Right cardiac atrium (tissue), 5 donors: ENCODE measurements around the gene TMEM163. TPM values are rescaled to one million over a fixed set of nuclear protein-coding genes. Genes with fewer than 3 reads are reported as not detected.

ENCODE experiments used
- ATAC-seq, 2 donors: fragments of 200-7000 bp; cut with Tn5 transposase; one replicate each; pipeline versions ENCODE4 v1.8.0 to v1.9.1; 2020; ENCODE audit warnings: moderate library complexity in 2 of 2, mild to moderate bottlenecking in 1 of 2
- DNase-seq, 3 donors: peaks; one replicate each; pipeline ENCODE4 v3.0.0-alpha.2; 2020
- H3K27ac ChIP-seq: one replicate; pipeline ENCODE4 v1.5.1; 2013; ENCODE audit warnings: mild to moderate bottlenecking, low read length, control low read depth, moderate library complexity
- H3K27me3 ChIP-seq: one replicate; pipeline ENCODE4 v1.6.1; 2013; ENCODE audit not compliant: control insufficient read depth, insufficient read depth
- H3K4me1 ChIP-seq: one replicate; pipeline ENCODE4 v1.6.1; 2013; ENCODE audit warnings: low read length; ENCODE audit not compliant: control insufficient read depth, insufficient read depth
- H3K4me3 ChIP-seq: one replicate; pipeline ENCODE4 v1.5.1; 2013; ENCODE audit warnings: low read length, control low read depth
- H3K9me3 ChIP-seq: one replicate; pipeline ENCODE4 v1.6.1; 2013; ENCODE audit warnings: low read length; ENCODE audit not compliant: control insufficient read depth
- WGBS: extraction: QIAGEN DNeasy Blood & Tissue Kit; methylation state at CpG from one replicate; pipeline ENCODE4 v1.1.7; 2013; 5-methylcytosine and 5-hydroxymethylcytosine counted together
- intact Hi-C, 4 donors: fragments of 100-400 bp; cut with DNase I; formaldehyde crosslinking; loops; one replicate each; pipeline versions ENCODE4 v1.11.0 to v1.14.0; 2022 to 2023
- polyA plus RNA-seq: library from polyadenylated mRNA; stranded (reverse); fragments of 200-250 nt; gene quantifications from one replicate; pipeline ENCODE4 v1.2.3, GENCODE V29; 2013
- total RNA-seq, 4 donors: library from RNA; stranded (reverse); fragmentation: NEBNext Ultra II Directional; extraction: Animal tissue kit (Norgen Biotek cat#: 25700); gene quantifications; one replicate each; pipeline ENCODE4 v1.2.1, GENCODE V29; 2021
- donor health status: healthy with polysubstance abuse.
- donor health status: DM: no; HTN: yes; CAD: no.
- donor health status: DM: no; HTN: no; CAD: no.
- donor health status: DM: no; HTN: yes; CAD: no; lungs with severe emphysema.
- donor health status: DM: yes; HTN: yes; CAD: no.

The TMEM163 gene
- total and polyA plus RNA-seq, 5 donors: 3.3 to 7.1 (median 4.9) TPM

DNA sequence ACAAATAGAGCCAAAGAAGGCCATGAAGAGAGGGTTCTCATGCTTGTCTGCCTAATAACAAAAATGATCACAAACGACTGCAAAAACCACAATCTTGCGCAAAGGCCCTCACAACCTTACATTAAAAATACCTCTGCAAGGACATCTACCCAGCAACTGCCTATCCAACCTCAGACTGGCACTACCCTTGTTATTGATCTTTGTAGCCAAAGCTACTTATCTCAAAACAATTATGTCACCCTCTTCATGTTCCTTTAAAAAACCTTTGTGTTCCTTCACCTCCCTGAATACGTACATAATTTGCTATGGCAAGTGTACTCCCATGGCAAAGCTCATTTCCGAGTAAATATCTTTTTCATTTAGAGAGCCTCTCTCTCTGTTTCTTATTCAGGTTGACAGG lies 44.1 kb downstream of the TMEM163 start:
- WGBS: 73% methylated on average over 4 of the region's 4 CpGs
- intact Hi-C loops: no loop called here
- H3K27me3 ChIP-seq: no peaks in the 10 kb centered on the region
- no peak overlapping the region for H3K27ac ChIP-seq
- ATAC-seq (no peak), DNase-seq (no peak)
- H3K4me3 ChIP-seq: no peak overlapping the region
- H3K4me1 ChIP-seq: peaks cover 5% of the 10 kb centered on the region
- no peaks in the 10 kb centered on the region for H3K9me3 ChIP-seq

- no peak overlapping the region for H3K4me3 ChIP-seq
- ATAC-seq (no peak), DNase-seq (no peak)
- H3K27me3 ChIP-seq: no peaks in the 10 kb centered on the region
- H3K4me1 ChIP-seq: peaks cover 3% of the 10 kb centered on the region
- WGBS: 0% methylated on average over 1 of the region's 1 CpG
- no peaks in the 10 kb centered on the region for H3K9me3 ChIP-seq
- intact Hi-C loops: no loop called here
- no peak overlapping the region for H3K27ac ChIP-seq
Observed at GRCh38 chr2:134671513-134671912, 47.3 kb downstream of the TMEM163 start.

- no peaks in the 10 kb centered on the region for H3K9me3 ChIP-seq
- no peaks in the 10 kb centered on the region for H3K27me3 ChIP-seq
- WGBS: 43% methylated on average over 4 of the region's 4 CpGs
- DNase-seq (peak; percentile 31 to 72 (median 66)), ATAC-seq (peak; percentile 66 to 72)
- no peak overlapping the region for H3K27ac ChIP-seq
- intact Hi-C loops: no loop called here
- no peak overlapping the region for H3K4me3 ChIP-seq
- H3K4me1 ChIP-seq: peaks cover 3% of the 10 kb centered on the region
Observed at GRCh38 chr2:134670955-134671354, 47.8 kb downstream of the TMEM163 start.

GRCh38 chr2:134669731-134670669 lies 48.8 kb downstream of the TMEM163 start:
- ATAC-seq: no peak
- H3K9me3 ChIP-seq: no peaks in the 10 kb centered on the region
- H3K4me1 ChIP-seq: peaks cover 3% of the 10 kb centered on the region
- H3K27me3 ChIP-seq: no peaks in the 10 kb centered on the region
- no peak for DNase-seq
- 75% methylated on average over 12 of the region's 12 CpGs for WGBS
- intact Hi-C loops: no loop called here
- H3K4me3 ChIP-seq: no peak overlapping the region
- no peak overlapping the region for H3K27ac ChIP-seq

DNA sequence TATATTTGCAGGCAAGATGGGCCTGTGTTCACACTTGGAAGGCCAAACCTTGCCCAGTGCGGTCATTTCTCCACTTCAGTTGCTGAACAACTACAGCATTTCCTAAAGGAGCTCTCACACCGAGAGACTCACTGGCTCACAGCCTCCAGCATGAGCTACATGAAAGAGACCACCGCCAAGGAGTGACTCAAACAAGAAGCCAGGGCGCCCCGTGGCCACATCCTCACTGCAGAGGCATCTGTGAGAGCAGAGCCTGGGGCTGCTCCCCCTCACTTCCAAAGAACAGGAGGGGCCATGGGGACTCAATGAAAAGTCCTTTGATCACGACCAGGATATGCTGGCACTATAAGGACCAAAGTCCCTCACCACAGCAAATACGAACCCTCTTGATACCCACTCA lies 50.0 kb downstream of the TMEM163 start:
- Histone ChIP-seq H3K9me3 (no peaks in the 10 kb centered on the region), H3K4me1 (peaks cover 3% of the 10 kb centered on the region), H3K27me3 (no peaks in the 10 kb centered on the region), H3K4me3 (no peak overlapping the region), H3K27ac (no peak overlapping the region)
- WGBS: 78% methylated on average over 7 of the region's 7 CpGs
- intact Hi-C loops: no loop called here
- no peak for DNase-seq
- no peak for ATAC-seq

GRCh38 chr2:134667541-134667940 lies 51.3 kb downstream of the TMEM163 start:
- Histone ChIP-seq H3K9me3 (no peaks in the 10 kb centered on the region), H3K27ac (no peak overlapping the region), H3K27me3 (no peaks in the 10 kb centered on the region), H3K4me3 (no peak overlapping the region), H3K4me1 (peaks cover 3% of the 10 kb centered on the region)
- intact Hi-C loops: no loop called here
- DNase-seq: no peak
- 89% methylated on average over 2 of the region's 2 CpGs for WGBS
- no peak for ATAC-seq

DNA sequence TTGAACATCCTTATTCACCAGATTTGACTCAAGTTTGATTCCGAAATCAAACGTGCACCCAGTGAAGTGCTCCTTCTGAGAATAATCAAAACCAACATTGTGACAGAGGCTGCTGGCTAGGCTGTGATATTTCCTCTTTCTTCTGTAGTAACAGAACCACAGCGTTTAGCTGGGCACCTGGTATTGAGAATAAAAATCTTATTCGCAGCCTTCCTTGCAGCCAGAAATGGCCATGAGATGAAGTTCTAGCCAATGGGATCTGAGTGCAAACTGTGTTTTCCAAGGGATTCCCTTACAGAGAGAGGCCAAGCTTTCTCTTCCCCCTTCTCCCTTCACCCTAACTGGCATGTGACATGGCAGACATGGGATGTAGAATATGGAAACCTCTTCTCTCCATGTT lies 51.7 kb downstream of the TMEM163 start:
- H3K27me3 ChIP-seq: no peaks in the 10 kb centered on the region
- no peak overlapping the region for H3K4me3 ChIP-seq
- ATAC-seq: no peak
- 87% methylated on average over 4 of the region's 4 CpGs for WGBS
- H3K9me3 ChIP-seq: no peaks in the 10 kb centered on the region
- intact Hi-C loops: no loop called here
- DNase-seq: no peak
- no peak overlapping the region for H3K27ac ChIP-seq
- peaks cover 3% of the 10 kb centered on the region for H3K4me1 ChIP-seq

GRCh38 chr2:134665727-134666506 lies 52.9 kb downstream of the TMEM163 start:
- intact Hi-C loops: no loop called here
- H3K4me1 ChIP-seq: peaks cover 2% of the 10 kb centered on the region
- DNase-seq (no peak), ATAC-seq (no peak)
- H3K27ac ChIP-seq: no peak overlapping the region
- H3K4me3 ChIP-seq: no peak overlapping the region
- WGBS: 80% methylated on average over 7 of the region's 7 CpGs
- H3K9me3 ChIP-seq: no peaks in the 10 kb centered on the region
- H3K27me3 ChIP-seq: no peaks in the 10 kb centered on the region

GRCh38 chr2:134663451-134664450 lies 55.0 kb downstream of the TMEM163 start:
- no peak for ATAC-seq
- Histone ChIP-seq H3K4me3 (no peak overlapping the region), H3K4me1 (peaks cover 2% of the 10 kb centered on the region), H3K9me3 (no peaks in the 10 kb centered on the region), H3K27me3 (no peaks in the 10 kb centered on the region), H3K27ac (no peak overlapping the region)
- 69% methylated on average over 8 of the region's 8 CpGs for WGBS
- DNase-seq: no peak
- intact Hi-C loops: no loop called here

- DNase-seq (no peak), ATAC-seq (no peak)
- Histone ChIP-seq H3K27me3 (no peaks in the 10 kb centered on the region), H3K9me3 (no peaks in the 10 kb centered on the region), H3K4me3 (no peak overlapping the region), H3K27ac (no peak overlapping the region), H3K4me1 (peaks cover 2% of the 10 kb centered on the region)
- WGBS: 93% methylated on average over 1 of the region's 1 CpG
- intact Hi-C loops: no loop called here
Observed at GRCh38 chr2:134662751-134663150, 56.0 kb downstream of the TMEM163 start.
